GM18511 (cell line): ENCODE data around the gene MIS18BP1.
"Not testable (repeated sequence)": the region's sequence is repeated elsewhere in the genome, so short reads cannot be mapped to it uniquely, and the experiment has no call there.

Experiments used
- ATAC-seq: cut with Tn5 transposase; IDR thresholded peaks from one replicate; pipeline ENCODE4 v1.9.1; 2021; ENCODE audit warnings: mild to moderate bottlenecking, moderate library complexity; ENCODE audit not compliant: unreplicated experiment

MIS18BP1 gene

GRCh38 chr14:45246691-45247090, 6.3 kb downstream of the MIS18BP1 start:
- ATAC-seq, result peak; percentile 34

GRCh38 chr14:45246151-45246550, 6.9 kb downstream of the MIS18BP1 start:
- ATAC-seq, result no peak

GRCh38 chr14:45242706-45243105, 10.3 kb downstream of the MIS18BP1 start:
- no peak for ATAC-seq

- ATAC-seq, result no peak
Observed at GRCh38 chr14:45238988-45239387, 14.0 kb downstream of the MIS18BP1 start.

- no peak for ATAC-seq
Observed at GRCh38 chr14:45227566-45227965, 25.4 kb downstream of the MIS18BP1 start.

- ATAC-seq, result peak; percentile 45
Observed at GRCh38 chr14:45222485-45223262, 30.3 kb downstream of the MIS18BP1 start.

- not testable (repeated sequence) for ATAC-seq
Observed at GRCh38 chr14:45214341-45214740, 38.7 kb downstream of the MIS18BP1 start.

- ATAC-seq, result not testable (repeated sequence)
Observed at GRCh38 chr14:45213716-45214115, 39.3 kb downstream of the MIS18BP1 start.

- ATAC-seq, result no peak
Observed at GRCh38 chr14:45212231-45212630, 40.8 kb downstream of the MIS18BP1 start.

- no peak for ATAC-seq
Observed at GRCh38 chr14:45211295-45211694, 41.7 kb downstream of the MIS18BP1 start.

GRCh38 chr14:45210159-45210558, 42.8 kb downstream of the MIS18BP1 start:
- ATAC-seq, result no peak

GRCh38 chr14:45204241-45204640, 48.8 kb downstream of the MIS18BP1 start:
- no peak for ATAC-seq

GRCh38 chr14:45201905-45202304, 51.1 kb downstream of the MIS18BP1 start:
- peak; percentile 76 for ATAC-seq

- ATAC-seq, result no peak
Observed at GRCh38 chr14:45199230-45199629, 53.8 kb downstream of the MIS18BP1 start.

- ATAC-seq, result no peak
Observed at GRCh38 chr14:45198551-45198950, 54.5 kb downstream of the MIS18BP1 start.

- peak; percentile 65 for ATAC-seq
Observed at GRCh38 chr14:45194964-45195363, 58.0 kb downstream of the MIS18BP1 start.

- ATAC-seq, result no peak
Observed at GRCh38 chr14:45185100-45185814, 67.7 kb downstream of the MIS18BP1 start.

GRCh38 chr14:45181806-45182205, 71.2 kb downstream of the MIS18BP1 start:
- ATAC-seq, result no peak

- ATAC-seq, result no peak
Observed at GRCh38 chr14:45181329-45181728, 71.7 kb downstream of the MIS18BP1 start.

GRCh38 chr14:45177076-45177475, 75.9 kb downstream of the MIS18BP1 start:
- ATAC-seq, result no peak

- no peak for ATAC-seq
Observed at GRCh38 chr14:45169906-45170305, 83.1 kb downstream of the MIS18BP1 start.

GRCh38 chr14:45156067-45156466, 96.9 kb downstream of the MIS18BP1 start:
- ATAC-seq, result no peak
